H1 (cell line): ENCODE data around the gene WRAP73. TPM values are rescaled to one million over a fixed set of nuclear protein-coding genes. Genes with fewer than 3 reads are reported as not detected.

Source experiments
- CTCF ChIA-PET: fragments of 300-600 bp; sonication (Branson Sonifier 250); formaldehyde crosslinking; loops from one replicate; lab custom pipeline; 2021; ENCODE audit not compliant: partially characterized antibody; lab: Charles Lee
- POLR2A ChIA-PET: fragments of 300-600 bp; sonication (Branson Sonifier 250); formaldehyde crosslinking; loops from one replicate; lab custom pipeline; 2021; ENCODE audit warnings: inconsistent platforms; ENCODE audit not compliant: partially characterized antibody; lab: Charles Lee
- DNase-seq, 2 experiments: peaks; one replicate each; pipeline versions ENCODE4 v3.0.0 to v3.0.0-alpha.2; 2010 to 2022; ENCODE audit warnings: low spot score in 2 of 2, low read depth in 1 of 2, mixed read lengths in 1 of 2
- FAIRE-seq: peaks from 2 replicates; lab custom pipeline; 2011; peaks lifted over from hg19 to GRCh38; lab: Jason Lieb, UNC
- H2AFZ ChIP-seq: 2 replicates; pipeline ENCODE4 v1.8.1; 2012; ENCODE audit warnings: low read length, inconsistent platforms
- H2AK5ac ChIP-seq: 2 replicates; pipeline ENCODE4 v1.6.1; 2013; ENCODE audit warnings: low read depth, low read length
- H2BK120ac ChIP-seq: replicated peaks from 2 replicates; pipeline ENCODE3; 2013; ENCODE audit warnings: low read depth, low read length, inconsistent platforms
- H2BK12ac ChIP-seq: 2 replicates; pipeline ENCODE4 v1.6.1; 2013; ENCODE audit warnings: low read depth, low read length
- H2BK15ac ChIP-seq: 2 replicates; pipeline ENCODE4 v1.6.1; 2013; ENCODE audit warnings: low read length
- H2BK20ac ChIP-seq: 2 replicates; pipeline ENCODE4 v1.6.1; 2013; ENCODE audit warnings: low read length
- H2BK5ac ChIP-seq: 2 replicates; pipeline ENCODE4 v1.6.1; 2013; ENCODE audit warnings: low read depth, low read length
- H3K14ac ChIP-seq: 2 replicates; pipeline ENCODE4 v1.6.1; 2013; ENCODE audit warnings: inconsistent platforms; ENCODE audit not compliant: insufficient read length
- H3K18ac ChIP-seq: 2 replicates; pipeline ENCODE4 v1.6.1; 2013; ENCODE audit warnings: low read length; ENCODE audit errors: extremely low read depth
- H3K23ac ChIP-seq: 2 replicates; pipeline ENCODE4 v1.6.1; 2013; ENCODE audit warnings: inconsistent platforms; ENCODE audit not compliant: insufficient read length
- H3K23me2 ChIP-seq: 2 replicates; pipeline ENCODE4 v1.6.1; 2013; ENCODE audit warnings: low read depth, low read length
- H3K27ac ChIP-seq: 2 replicates; pipeline ENCODE4 v1.6.1; 2011; ENCODE audit warnings: low read depth, low read length, inconsistent platforms
- H3K27me3 ChIP-seq, 4 experiments: replicated peaks in 1 of 4; 1 replicate in 1 of 4; 2 replicates in 3 of 4; pipeline versions ENCODE4 v1.6.1 to v1.8.1; 2011 to 2013; ENCODE audit warnings: low read length in 3 of 4, mild to moderate bottlenecking in 3 of 4, inconsistent platforms in 2 of 4, mixed read lengths in 2 of 4, moderate library complexity in 1 of 4; ENCODE audit not compliant: control insufficient read depth in 3 of 4, insufficient read depth in 3 of 4; ENCODE audit errors: extremely low read depth in 1 of 4
- H3K36me3 ChIP-seq, 4 experiments: 2 replicates each; pipeline versions ENCODE4 v1.6.1 to v1.8.1; 2011 to 2013; ENCODE audit warnings: mild to moderate bottlenecking in 4 of 4, low read length in 3 of 4, moderate library complexity in 2 of 4, control low read depth in 1 of 4, inconsistent platforms in 1 of 4; ENCODE audit not compliant: insufficient read depth in 4 of 4, control insufficient read depth in 2 of 4
- H3K4ac ChIP-seq: replicated peaks from 2 replicates; pipeline ENCODE3; 2013; ENCODE audit warnings: low read length, low read depth, mixed read lengths, inconsistent platforms; ENCODE audit not compliant: insufficient read length
- H3K4me1 ChIP-seq, 4 experiments: replicated peaks in 1 of 4; 1 replicate in 1 of 4; 2 replicates in 3 of 4; pipeline versions ENCODE4 v1.6.1 to v1.8.1; 2011 to 2013; ENCODE audit warnings: low read length in 3 of 4, inconsistent platforms in 2 of 4, mixed read lengths in 1 of 4; ENCODE audit not compliant: insufficient read depth in 4 of 4, control insufficient read depth in 3 of 4
- H3K4me2 ChIP-seq, 2 experiments: 2 replicates each; pipeline versions ENCODE4 v1.6.1 to v1.8.1; 2011 to 2013; ENCODE audit warnings: low read depth in 2 of 2, low read length in 2 of 2, control low read depth in 1 of 2, inconsistent platforms in 1 of 2, mild to moderate bottlenecking in 1 of 2; ENCODE audit not compliant: insufficient read depth in 1 of 2
- H3K4me3 ChIP-seq, 4 experiments: fragments of 200-600, 300-600 bp in 1 of 4; sonication (generic), shearing (Covaris generic), sonication (Bioruptor Twin) in 1 of 4; 2 replicates each; pipeline versions ENCODE4 v1.5.1 to v1.8.1; 2011 to 2016; ENCODE audit warnings: low read length in 4 of 4, low read depth in 3 of 4, control low read depth in 2 of 4, inconsistent platforms in 2 of 4, mild to moderate bottlenecking in 2 of 4, mixed read lengths in 1 of 4, moderate library complexity in 1 of 4; ENCODE audit not compliant: insufficient read depth in 2 of 4; ENCODE audit errors: extremely low read depth in 1 of 4
- H3K56ac ChIP-seq: replicated peaks from 2 replicates; pipeline ENCODE3; 2013; ENCODE audit warnings: low read depth, mild to moderate bottlenecking, mixed read lengths, low read length, inconsistent platforms; ENCODE audit not compliant: insufficient read length
- H3K79me1 ChIP-seq: 2 replicates; pipeline ENCODE4 v1.6.1; 2013; ENCODE audit warnings: low read depth, low read length, control low read depth
- H3K79me2 ChIP-seq, 2 experiments: 2 replicates each; pipeline versions ENCODE4 v1.6.1 to v1.8.1; 2012 to 2013; ENCODE audit warnings: low read length in 2 of 2, mild to moderate bottlenecking in 2 of 2, inconsistent platforms in 1 of 2; ENCODE audit not compliant: insufficient read depth in 2 of 2, control insufficient read depth in 1 of 2
- H3K9ac ChIP-seq, 4 experiments: replicated peaks in 1 of 4; 1 replicate in 1 of 4; 2 replicates in 3 of 4; pipeline versions ENCODE4 v1.6.1 to v1.8.1; 2011 to 2013; ENCODE audit warnings: low read depth in 3 of 4, low read length in 3 of 4, control low read depth in 2 of 4, mild to moderate bottlenecking in 2 of 4, moderate library complexity in 2 of 4, inconsistent platforms in 1 of 4; ENCODE audit errors: extremely low read depth in 1 of 4
- H3K9me3 ChIP-seq, 2 experiments: 2 replicates each; pipeline versions ENCODE4 v1.6.1 to v1.8.1; 2012 to 2013; ENCODE audit warnings: mild to moderate bottlenecking in 2 of 2, moderate library complexity in 2 of 2, control low read depth in 1 of 2, inconsistent platforms in 1 of 2, low read depth in 1 of 2, low read length in 1 of 2, mixed read lengths in 1 of 2; ENCODE audit not compliant: insufficient read depth in 2 of 2
- H4K20me1 ChIP-seq, 2 experiments: replicated peaks in 1 of 2; 2 replicates each; pipeline versions ENCODE3 to v1.8.1; 2011 to 2013; ENCODE audit warnings: inconsistent platforms in 2 of 2, low read length in 2 of 2, mild to moderate bottlenecking in 1 of 2; ENCODE audit not compliant: insufficient read depth in 2 of 2, control insufficient read depth in 1 of 2
- H4K5ac ChIP-seq: 2 replicates; pipeline ENCODE4 v1.6.1; 2013; ENCODE audit warnings: low read length, low read depth, mixed read lengths, inconsistent platforms; ENCODE audit not compliant: insufficient read length
- H4K8ac ChIP-seq: 2 replicates; pipeline ENCODE4 v1.8.0; 2013; ENCODE audit warnings: mild to moderate bottlenecking, moderate library complexity, low read length, inconsistent platforms; ENCODE audit not compliant: insufficient read depth; ENCODE audit errors: extremely low read depth
- H4K91ac ChIP-seq: replicated peaks from 2 replicates; pipeline ENCODE3; 2013; ENCODE audit warnings: low read length, mixed read lengths, inconsistent platforms; ENCODE audit not compliant: insufficient read length
- ASH2L ChIP-seq: fragments of 200-600, 300-600 bp; sonication (generic); IDR thresholded peaks from one replicate; pipeline ENCODE4 v1.7.1; 2017; ENCODE audit warnings: low read length
- CBX5 ChIP-seq: fragments of 300-800, 300-1000 bp; sonication (generic); IDR thresholded peaks from 2 replicates; pipeline ENCODE4 v1.7.1; 2016; ENCODE audit warnings: antibody characterized with exemption, low read length, low read depth
- CREB1 ChIP-seq: IDR thresholded peaks from 2 replicates; pipeline ENCODE4 v1.6.1; 2012; ENCODE audit warnings: inconsistent platforms
- EGR1 ChIP-seq: IDR thresholded peaks from 2 replicates; pipeline ENCODE4 v1.6.1; 2011; ENCODE audit warnings: low read depth, low read length, borderline replicate concordance
- KDM4A ChIP-seq: IDR thresholded peaks from one replicate; pipeline ENCODE4 v1.7.1; 2012; ENCODE audit warnings: low read depth, mild to moderate bottlenecking, moderate library complexity, low read length, inconsistent platforms; ENCODE audit not compliant: severe bottlenecking
- MAFK ChIP-seq: IDR thresholded peaks from 2 replicates; pipeline ENCODE4 v1.6.1; 2012; ENCODE audit warnings: low read depth, mild to moderate bottlenecking, improper control_type of control experiment, low read length
- SP2 ChIP-seq: IDR thresholded peaks from 2 replicates; pipeline ENCODE4 v1.6.1; 2012; ENCODE audit warnings: mild to moderate bottlenecking, low read length, inconsistent platforms
- TAF1 ChIP-seq: IDR thresholded peaks from 2 replicates; pipeline ENCODE4 v1.6.1; 2011; ENCODE audit warnings: mild to moderate bottlenecking, low read depth, low read length
- WGBS, 2 experiments: shearing (Covaris generic) in 1 of 2; methylation state at CpG; one replicate each; pipeline versions ENCODE4 v1.1.6 to v1.1.7; 2013 to 2015; ENCODE audit warnings: low lambda C conversion rate in 2 of 2, mixed read lengths in 2 of 2, inconsistent platforms in 1 of 2, low coverage in 1 of 2, missing lambda C conversion rate in 1 of 2; ENCODE audit not compliant: insufficient replicate concordance in 2 of 2, insufficient coverage in 1 of 2, insufficient read length in 1 of 2; ENCODE audit errors: extremely low coverage in 1 of 2, missing lambda C conversion rate in 1 of 2; 5-methylcytosine and 5-hydroxymethylcytosine counted together
- polyA plus RNA-seq, 7 experiments: library from polyadenylated mRNA; depleted of rRNA in 3 of 7; stranded (reverse) in 5 of 7; unstranded in 2 of 7; fragments of >200 nt in 5 of 7; fragments of 200-250 nt in 2 of 7; gene quantifications; 1 replicate in 5 of 7; 2 replicates in 1 of 7; 4 replicates in 1 of 7; pipeline versions ENCODE4 v1.2.1 to v1.2.3, GENCODE V29; 2011 to 2013; ENCODE audit warnings: missing spikeins in 2 of 7, mixed read lengths in 2 of 7
- total RNA-seq: library from RNA; stranded (reverse); fragmentation: NEBNext Ultra II Directional; extraction: Animal tissue kit (Norgen Biotek cat#: 25700); gene quantifications from 2 replicates; pipeline ENCODE4 v1.2.1, GENCODE V29; 2021

Gene WRAP73
- total and polyA plus RNA-seq, 2 of the 8 experiments (the other 6 are each of a cell fraction or from before 2014, with no cell fraction given): 30.3 to 50.7 TPM

DNA sequence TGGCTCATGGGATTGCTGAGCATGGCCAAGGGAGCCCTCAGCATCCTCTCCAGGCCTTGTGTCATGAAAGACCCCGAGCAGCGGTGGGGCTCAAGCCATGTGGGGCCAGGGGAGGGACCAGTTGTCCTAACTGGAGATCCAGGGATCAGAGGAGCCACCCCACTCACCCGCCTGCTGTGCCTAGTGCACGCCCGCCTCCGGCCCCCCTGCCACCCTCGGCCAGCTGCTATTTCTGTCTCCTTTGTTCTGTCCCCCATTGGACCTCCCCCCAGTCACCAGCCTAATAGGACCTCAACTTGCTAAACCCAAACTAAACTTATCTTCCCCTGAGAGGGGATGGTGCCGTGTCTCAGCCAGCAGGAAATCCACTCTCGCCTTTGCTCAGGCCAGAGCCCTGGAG is 46.8 kb upstream of the WRAP73 start:
- 91% methylated on average over 9 of the region's 9 CpGs; no CpG with 5 or more reads in 1 of the 2 experiments for WGBS, 2 experiments

More for the DNA sequence above, 46.8 kb upstream of the WRAP73 start:
- Histone ChIP-seq H3K79me2 (no peaks in the 10 kb centered on the region), H2BK12ac (no peak overlapping the region), H4K5ac (no peak overlapping the region), H3K36me3 (no peaks in the 10 kb centered on the region), H2BK120ac (no peak overlapping the region), H4K91ac (no peak overlapping the region), H2AFZ (no peak overlapping the region), H3K18ac (no peak overlapping the region), H3K4me2 (no peak overlapping the region), H3K9ac (no peak overlapping the region), H3K79me1 (no peaks in the 10 kb centered on the region; the same call in 1 of the 2 replicates), H3K23ac (no peak overlapping the region), H3K4me1 (peaks cover 0 to 3% (median 1%) of the 10 kb centered on the region in 4 experiments; a peak in 2 of 7 replicates), H3K56ac (no peak overlapping the region), H2BK15ac (no peak overlapping the region), H4K8ac (no peak overlapping the region), H3K9me3 (no peaks in the 10 kb centered on the region; a peak in 1 of 4 replicates), H2BK5ac (no peak overlapping the region), H3K4me3 (no peak overlapping the region), H2AK5ac (no peak overlapping the region), H3K14ac (no peak overlapping the region), H3K27me3 (peaks cover 0 to 7% (median 4%) of the 10 kb centered on the region in 4 experiments; a peak in 3 of 7 replicates), H2BK20ac (no peak overlapping the region), H3K4ac (no peak overlapping the region), H4K20me1 (peaks cover 0 to 12% of the 10 kb centered on the region in 2 experiments), H3K23me2 (no peaks in the 10 kb centered on the region), H3K27ac (no peak overlapping the region)
- DNase-seq (no peak), FAIRE-seq (no peak)
- ChIA-PET POLR2A (no interaction called here), CTCF (interaction anchor here (0.6 to 4.3 kb wide), 12 partner anchors 10 to 98 kb away, joined by 3 to 45 read pairs (median 8); no protein-coding TSS in a partner anchor)
- TF ChIP-seq SP2 (no peak), KDM4A (no peak), ASH2L (no peak), CBX5 (no peak), CREB1 (no peak), TAF1 (no peak), MAFK (no peak), EGR1 (no peak)
